Psoas muscle (tissue), 8 donors: ENCODE measurements around the gene HMX1. TPM values are rescaled to one million over a fixed set of nuclear protein-coding genes. Genes with fewer than 3 reads are reported as not detected.
A peak's percentile ranks its signal among the peaks of the same experiment; 100 is the strongest.

Experiments used
- ATAC-seq, 4 donors: fragments of 200-7000 bp; cut with Tn5 transposase; one replicate each; pipeline ENCODE4 v1.9.1; 2020; ENCODE audit warnings: moderate library complexity in 3 of 4, mild to moderate bottlenecking in 2 of 4
- DNase-seq, 2 donors: peaks; one replicate each; pipeline ENCODE4 v3.0.0-alpha.2; 2020
- H3K27ac ChIP-seq: fragments of 200-600 bp; one replicate; pipeline ENCODE4 v1.8.0; 2022
- H3K27me3 ChIP-seq, 3 donors: fragments of 200-600 bp in 1 of 3; one replicate each; pipeline versions ENCODE4 v1.6.1 to v1.8.0; 2013 to 2022; ENCODE audit warnings: low read length in 2 of 3, mild to moderate bottlenecking in 2 of 3, moderate library complexity in 1 of 3; ENCODE audit not compliant: insufficient read depth in 3 of 3
- H3K36me3 ChIP-seq, 2 donors: fragments of 200-600 bp in 1 of 2; one replicate each; pipeline versions ENCODE4 v1.6.1 to v1.8.0; 2013 to 2022; ENCODE audit warnings: low read depth in 1 of 2, mild to moderate bottlenecking in 1 of 2, moderate library complexity in 1 of 2; ENCODE audit not compliant: insufficient read depth in 1 of 2
- H3K4me1 ChIP-seq: fragments of 200-600 bp; one replicate; pipeline ENCODE4 v1.8.0; 2022
- H3K4me3 ChIP-seq: fragments of 200-600 bp; one replicate; pipeline ENCODE4 v1.8.0; 2022; ENCODE audit warnings: mild to moderate bottlenecking
- H3K9me3 ChIP-seq: fragments of 200-600 bp; one replicate; pipeline ENCODE4 v1.8.0; 2022
- CTCF ChIP-seq: fragments of 200-600 bp; IDR thresholded peaks from one replicate; pipeline ENCODE4 v1.8.0; 2022; ENCODE audit warnings: antibody characterized with exemption
- WGBS, 3 donors: extraction: QIAGEN DNeasy Blood & Tissue Kit; methylation state at CpG; one replicate each; pipeline versions ENCODE4 v1.1.6 to v1.1.7; 2013; 5-methylcytosine and 5-hydroxymethylcytosine counted together
- intact Hi-C, 2 donors: fragments of 100-400 bp; cut with DNase I; formaldehyde crosslinking; loops; one replicate each; pipeline versions ENCODE4 v1.11.0 to v1.14.2; 2022
- polyA plus RNA-seq, 3 donors: library from polyadenylated mRNA; stranded (reverse); fragments of 200-250 nt; gene quantifications; one replicate each; pipeline ENCODE4 v1.2.3, GENCODE V29; 2013
- total RNA-seq, 4 donors: library from RNA; stranded (reverse); fragmentation: NEBNext Ultra II Directional in 2 of 4; extraction: Animal tissue kit (Norgen Biotek cat#: 25700) in 2 of 4; gene quantifications; one replicate each; pipeline versions ENCODE4 v1.2.1 to v1.2.4, GENCODE V29; 2021 to 2023
- donor health status: healthy with polysubstance abuse.
- donor health status: DM: no; HTN: no; CAD: no; lungs with moderate emphysema.
- donor health status: Bipolar disorder and iron deficiency.
- donor health status: healthy.
- donor health status: DM: yes; HTN: yes; CAD: no.
- donor health status: DM: no; HTN: no; CAD: no.
- donor health status: DM: no; HTN: no; CAD: no.
- donor health status: DM: yes; HTN: yes; CAD: no.

The HMX1 gene
- total and polyA plus RNA-seq, 7 donors = not detected

- WGBS, 3 donors = 83 to 92% (median 83%) methylated on average over 6 of the region's 6 CpGs
- TF ChIP-seq CTCF = no peak
- no peak for DNase-seq
- Histone ChIP-seq H3K27ac (no peak overlapping the region), H3K4me3 (no peak overlapping the region), H3K9me3 (no peaks in the 10 kb centered on the region), H3K27me3 (peaks cover 0 to 11% (median 10%) of the 10 kb centered on the region in 3 donors), H3K4me1 (no peaks in the 10 kb centered on the region), H3K36me3 (no peaks in the 10 kb centered on the region)
- intact Hi-C loops = loop anchor here (10.0 kb wide), 2 partner anchors 308 to 438 kb away; no protein-coding TSS in a partner anchor
- no peak for ATAC-seq
Observed at GRCh38 chr4:8912506-8912905, 40.9 kb upstream of the HMX1 start.

GRCh38 chr4:8912089-8912455 lies 40.4 kb upstream of the HMX1 start:
- WGBS, 3 donors = 46 to 61% (median 51%) methylated on average over 5 of the region's 5 CpGs
- Histone ChIP-seq H3K9me3 (no peaks in the 10 kb centered on the region), H3K36me3 (no peaks in the 10 kb centered on the region), H3K4me3 (no peak overlapping the region), H3K27ac (no peak overlapping the region), H3K27me3 (peaks cover 0 to 11% (median 10%) of the 10 kb centered on the region in 3 donors), H3K4me1 (no peaks in the 10 kb centered on the region)
- TF ChIP-seq CTCF = no peak
- ATAC-seq (no peak), DNase-seq (no peak)
- intact Hi-C loops = loop anchor here (10.0 kb wide), 2 partner anchors 307 to 437 kb away; no protein-coding TSS in a partner anchor

- Histone ChIP-seq H3K9me3 (no peaks in the 10 kb centered on the region), H3K4me3 (no peak overlapping the region), H3K27me3 (peaks cover 0 to 11% (median 8%) of the 10 kb centered on the region in 3 donors), H3K4me1 (no peaks in the 10 kb centered on the region), H3K36me3 (no peaks in the 10 kb centered on the region), H3K27ac (no peak overlapping the region)
- no peak for ATAC-seq
- TF ChIP-seq CTCF = no peak
- 36 to 47% (median 39%) methylated on average over 31 of the region's 31 CpGs for WGBS, 3 donors
- intact Hi-C loops = loop anchor here (10.0 kb wide), 2 partner anchors 307 to 437 kb away; no protein-coding TSS in a partner anchor
- peak in 1 of 2 donors; percentile 23 for DNase-seq
Observed at GRCh38 chr4:8911316-8912088, 39.9 kb upstream of the HMX1 start.

GRCh38 chr4:8910822-8911315 lies 39.2 kb upstream of the HMX1 start:
- TF ChIP-seq CTCF = no peak
- DNase-seq = peak in 1 of 2 donors; percentile 36
- peaks cover 0 to 11% (median 8%) of the 10 kb centered on the region in 3 donors for H3K27me3 ChIP-seq
- no peaks in the 10 kb centered on the region for H3K4me1 ChIP-seq
- 26 to 37% (median 31%) methylated on average over 15 of the region's 15 CpGs for WGBS, 3 donors
- no peak overlapping the region for H3K27ac ChIP-seq
- intact Hi-C loops = loop anchor here (10.0 kb wide), 2 partner anchors 306 to 436 kb away; no protein-coding TSS in a partner anchor
- ATAC-seq = no peak
- H3K36me3 ChIP-seq = no peaks in the 10 kb centered on the region
- H3K4me3 ChIP-seq = no peak overlapping the region
- no peaks in the 10 kb centered on the region for H3K9me3 ChIP-seq
